ENCODE measurements around the gene PLEKHH3.

Gene PLEKHH3

GRCh38 chr17:42676424-42677011, at the start of gene PLEKHH3:
TSS of gene PLEKHH3 (minus strand) at chr17:42676994. CDS start at chr17:42676563, 431 bp downstream.
- no peak for DNase-seq

GRCh38 chr17:42725143-42725542, 48.3 kb upstream of the PLEKHH3 start:
- DNase-seq: no peak

DNA sequence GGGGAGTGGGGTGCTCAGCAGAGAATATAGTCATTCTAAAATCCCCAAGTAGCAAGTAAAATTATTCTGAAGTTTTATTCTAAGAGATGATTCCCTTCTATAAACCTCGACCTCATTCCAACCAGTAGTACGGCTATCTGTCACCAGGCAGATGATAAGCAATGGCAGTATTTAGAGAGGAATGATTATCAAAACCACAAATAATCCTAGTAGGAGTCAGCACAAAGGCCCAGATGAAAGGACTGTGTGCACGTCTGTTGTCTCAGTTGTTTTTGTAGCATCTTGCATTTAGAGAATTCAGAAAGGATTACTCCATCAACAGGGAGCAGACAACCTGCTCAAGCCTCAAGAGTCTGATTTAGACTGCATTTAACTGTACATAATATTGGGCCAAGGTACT, 46.8 kb upstream of the PLEKHH3 start:
- no peak for DNase-seq

DNA sequence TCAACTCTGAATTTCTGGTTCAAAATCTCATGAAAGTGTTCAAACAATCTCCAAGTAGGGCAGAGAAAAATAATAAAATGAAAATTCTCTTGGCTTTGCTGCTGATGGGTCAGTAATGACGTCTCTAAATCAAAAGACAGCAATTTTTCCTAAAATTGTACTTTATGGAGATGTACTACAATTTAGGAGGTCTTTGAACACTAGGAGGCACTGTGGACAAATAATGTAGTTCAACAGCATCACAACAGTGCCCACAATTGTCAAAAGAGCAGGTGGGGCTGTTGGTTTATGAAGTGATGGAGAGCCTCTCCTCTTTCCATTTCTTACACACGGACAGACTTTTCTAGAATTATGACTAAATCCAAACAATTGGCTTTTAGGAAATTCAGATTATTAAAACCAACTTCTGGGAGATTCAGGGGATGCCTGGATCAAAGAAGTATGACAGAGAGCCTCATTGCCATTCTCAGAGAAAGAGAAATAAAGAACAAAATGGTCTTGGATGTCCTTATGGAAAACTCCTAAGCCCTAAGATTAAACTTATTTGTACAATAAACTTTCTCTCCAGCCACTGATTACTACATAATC, 44.3 kb upstream of the PLEKHH3 start:
- peak; percentile 68 to 78 for DNase-seq

- DNase-seq: no peak
Measured at GRCh38 chr17:42709561-42709960, 32.8 kb upstream of the PLEKHH3 start.

GRCh38 chr17:42708588-42708987, 31.8 kb upstream of the PLEKHH3 start:
- no peak for DNase-seq

DNA sequence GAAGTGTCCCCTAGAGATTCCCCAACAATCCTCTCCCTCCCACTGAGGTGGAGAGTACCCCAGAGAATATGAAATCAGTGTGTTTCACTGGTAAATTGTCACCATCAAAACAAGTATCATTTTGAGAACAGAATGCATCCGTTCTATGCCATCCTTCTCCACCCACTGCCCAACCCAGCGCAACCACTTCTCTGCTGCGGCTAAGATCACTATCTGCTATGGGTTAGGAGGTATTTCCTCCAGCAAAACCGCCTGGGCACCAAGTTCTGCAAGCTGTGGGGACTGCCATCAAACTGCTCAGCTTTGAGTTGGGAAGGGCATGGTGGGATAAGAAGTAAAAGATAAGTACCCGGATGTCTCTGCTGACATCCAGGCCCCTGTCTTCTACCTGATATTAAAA, 29.9 kb upstream of the PLEKHH3 start:
- no peak for DNase-seq

DNA sequence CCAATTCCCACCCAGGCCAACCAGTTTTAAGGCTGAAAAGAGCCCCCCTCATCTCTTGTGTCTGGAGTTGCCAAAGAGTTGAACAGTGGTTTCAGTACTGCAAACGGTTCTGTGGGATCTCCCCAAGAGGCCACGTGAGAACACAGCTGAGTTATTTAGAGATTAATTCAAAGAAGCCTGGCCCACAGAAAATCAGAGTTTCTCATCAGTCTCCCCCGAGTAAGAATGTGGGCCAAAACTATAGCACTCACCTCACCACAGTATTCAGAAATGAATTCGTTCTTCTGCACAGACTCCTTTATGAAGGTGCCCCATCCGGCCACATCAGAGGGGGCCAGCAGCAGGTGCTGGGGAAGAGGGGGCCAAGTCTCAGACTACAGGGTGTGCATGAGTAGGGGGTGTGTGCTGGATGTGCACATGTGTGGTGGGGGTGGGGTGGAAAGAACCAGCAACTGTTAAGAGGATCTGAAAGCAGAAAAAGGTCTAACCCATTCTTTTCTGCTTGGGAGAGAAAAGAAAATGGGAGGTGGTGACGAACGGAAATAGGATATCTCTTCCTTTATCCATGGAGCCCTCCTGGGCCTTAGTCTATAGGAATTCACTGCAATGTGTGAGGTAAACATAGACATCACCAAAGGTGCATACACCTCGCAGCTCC, 28.2 kb upstream of the PLEKHH3 start:
- no peak for DNase-seq

DNA sequence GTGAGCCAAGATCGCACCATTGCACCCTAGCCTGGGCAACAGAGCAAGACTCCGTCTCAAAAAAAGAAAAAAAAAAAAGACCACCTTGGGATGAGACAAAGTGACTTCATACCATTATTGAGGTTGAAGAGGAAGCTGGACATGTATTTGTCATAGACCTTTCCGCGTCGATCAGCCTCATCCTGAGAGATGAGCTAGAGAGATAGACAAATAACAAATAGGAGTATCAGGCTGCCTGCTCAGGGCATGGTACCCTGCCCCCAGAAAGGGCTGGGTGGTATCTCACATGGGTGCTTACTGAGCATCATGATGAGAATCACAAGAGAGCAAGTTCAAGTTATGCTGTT, 27.7 kb upstream of the PLEKHH3 start:
- no peak for DNase-seq

DNA sequence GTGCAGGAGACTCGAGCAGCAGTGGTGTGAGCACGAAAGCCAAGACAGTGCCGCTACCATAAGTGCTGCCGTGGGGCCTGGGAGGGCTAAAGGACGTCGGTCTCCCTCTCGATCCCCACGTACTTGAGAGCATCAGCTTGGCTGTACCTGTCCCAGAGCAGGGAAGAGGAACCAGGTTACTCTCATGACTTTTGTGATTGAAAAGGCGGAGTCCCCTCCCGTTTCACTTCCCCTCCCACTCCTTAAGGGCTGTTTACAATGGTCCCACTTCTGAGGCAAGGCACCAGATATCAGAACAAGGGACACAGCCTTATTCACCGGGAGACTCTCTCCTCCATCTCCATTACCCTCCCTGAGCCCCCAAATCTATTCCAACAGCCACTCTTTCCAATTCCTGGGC, 25.7 kb upstream of the PLEKHH3 start:
- no peak for DNase-seq

- no peak for DNase-seq
Measured at GRCh38 chr17:42700586-42701289, 23.9 kb upstream of the PLEKHH3 start.

- no peak for DNase-seq
Measured at GRCh38 chr17:42699415-42699740, 22.6 kb upstream of the PLEKHH3 start.

- no peak for DNase-seq
Measured at GRCh38 chr17:42698736-42699414, 22.1 kb upstream of the PLEKHH3 start.

GRCh38 chr17:42697108-42697811, 20.5 kb upstream of the PLEKHH3 start:
- no peak for DNase-seq

DNA sequence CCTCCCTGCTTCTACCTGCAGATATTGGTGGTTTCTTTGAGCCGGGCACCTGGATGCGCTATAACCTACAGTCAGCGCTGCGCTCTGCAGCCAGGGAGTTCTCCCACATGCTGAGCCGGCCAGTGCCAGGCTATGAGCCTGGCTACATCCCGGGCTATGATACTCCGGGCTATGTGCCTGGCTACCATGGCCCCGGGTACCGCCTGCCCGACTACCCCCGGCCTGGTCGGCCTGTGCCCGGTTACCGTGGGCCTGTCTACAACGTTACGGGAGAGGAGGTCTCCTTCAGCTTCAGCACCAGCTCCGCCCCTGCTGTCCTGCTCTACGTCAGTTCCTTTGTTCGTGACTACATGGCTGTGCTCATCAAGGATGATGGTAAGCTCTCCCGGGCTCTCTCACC, 18.7 kb upstream of the PLEKHH3 start:
- no peak for DNase-seq

DNA sequence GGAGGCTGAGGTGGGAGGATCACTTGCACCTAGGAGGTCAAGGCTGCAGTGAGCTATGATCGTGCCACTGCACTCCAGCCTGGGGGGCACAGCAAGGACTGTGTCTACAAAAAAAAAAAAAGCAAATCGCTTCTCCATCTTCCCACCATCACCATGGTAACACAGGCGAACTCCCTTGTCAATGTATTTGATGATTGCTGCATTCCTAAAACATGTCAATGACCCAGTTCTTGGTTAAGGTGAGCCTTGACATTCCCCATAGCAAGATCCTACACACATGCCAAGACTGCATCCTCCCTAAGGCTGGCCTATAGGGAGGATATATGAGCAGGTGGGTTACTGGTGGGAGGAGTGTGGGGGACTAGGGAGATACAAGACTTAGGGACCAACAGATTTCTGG, 17.7 kb upstream of the PLEKHH3 start:
- DNase-seq: no peak

- no peak for DNase-seq
Measured at GRCh38 chr17:42692489-42692888, 15.7 kb upstream of the PLEKHH3 start.

- DNase-seq: no peak
Measured at GRCh38 chr17:42691021-42691545, 14.3 kb upstream of the PLEKHH3 start.

DNA sequence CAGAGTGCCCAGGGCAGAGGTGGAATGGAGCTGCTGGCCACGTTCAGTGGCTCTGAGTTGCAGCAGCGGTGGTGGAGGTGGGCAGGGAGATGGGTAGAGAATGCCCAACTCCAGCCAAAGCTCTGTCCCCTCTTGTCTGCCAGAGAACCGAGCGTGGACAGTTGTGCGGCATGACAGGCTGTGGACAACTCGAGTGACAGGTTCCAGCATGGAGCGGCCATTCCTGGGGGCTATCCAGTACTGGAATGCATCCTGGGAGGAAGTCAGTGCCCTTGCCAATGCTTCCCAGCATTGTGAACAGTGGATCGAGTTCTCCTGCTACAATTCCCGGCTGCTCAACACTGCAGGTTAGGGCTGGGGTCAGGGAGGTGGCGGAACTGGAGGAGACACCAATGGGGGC, 13.8 kb upstream of the PLEKHH3 start:
- no peak for DNase-seq

- no peak for DNase-seq
Measured at GRCh38 chr17:42687707-42688320, 11.0 kb upstream of the PLEKHH3 start.

DNA sequence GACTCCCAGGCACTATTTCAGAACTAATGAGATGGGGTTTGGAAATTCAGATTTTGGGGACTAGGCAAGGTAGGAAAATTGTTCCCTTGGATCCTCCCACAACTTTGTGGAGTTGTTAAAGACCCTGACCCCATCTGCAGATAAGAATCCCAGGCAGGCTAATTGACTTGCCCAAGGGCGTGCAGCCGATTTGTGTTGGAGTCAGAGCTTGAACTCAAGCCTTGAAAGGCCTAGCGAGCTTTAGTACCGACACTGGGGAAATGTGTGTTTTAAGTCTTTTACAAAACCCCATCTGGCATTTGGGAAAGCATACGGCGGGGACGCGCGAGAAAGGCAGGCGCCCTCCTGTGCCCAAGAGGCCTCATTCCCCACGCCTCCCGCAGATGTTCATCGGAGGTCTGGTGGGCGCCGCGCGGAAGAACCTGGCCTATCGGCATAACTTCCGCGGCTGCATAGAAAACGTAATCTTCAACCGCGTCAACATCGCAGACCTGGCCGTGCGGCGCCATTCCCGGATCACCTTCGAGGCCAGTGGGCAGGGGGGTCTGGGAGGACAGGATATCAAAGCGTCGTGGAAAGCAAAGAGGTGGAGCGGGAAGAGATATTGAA, 9.8 kb upstream of the PLEKHH3 start:
- no peak for DNase-seq

DNA sequence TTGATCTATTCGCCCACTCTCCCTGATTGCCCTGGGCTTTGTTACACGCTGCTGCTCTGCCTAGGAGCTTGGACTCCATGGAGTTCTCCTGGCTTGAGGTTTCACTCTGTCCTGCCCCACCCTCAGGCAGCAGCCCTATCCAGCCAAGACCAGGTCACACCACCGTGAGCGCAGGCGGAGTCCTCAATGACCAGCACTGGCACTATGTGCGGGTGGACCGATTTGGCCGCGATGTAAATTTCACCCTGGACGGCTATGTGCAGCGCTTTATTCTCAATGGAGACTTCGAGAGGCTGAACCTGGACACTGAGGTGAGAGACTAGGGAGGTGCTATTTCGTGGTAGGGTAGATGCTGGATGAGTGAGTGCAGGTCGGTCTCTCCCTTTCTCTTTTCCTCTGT, 9.0 kb upstream of the PLEKHH3 start:
- DNase-seq: no peak
